ENCODE measurements around the gene ISG15.
A peak's percentile ranks its signal among the peaks of the same experiment; 100 is the strongest.
"Not testable (repeated sequence)": the region's sequence is repeated elsewhere in the genome, so short reads cannot be mapped to it uniquely, and the experiment has no call there.

The ISG15 gene

GRCh38 chr1:1000357-1001056 lies 12.8 kb upstream of the ISG15 start:
- in situ Hi-C loops (cut with HindIII; ENCODE audit: low pct_unique_long_range_greater_than_20kb, low sequenced_read_pairs) = no loop called here
- 0 out of 2 replicates have a peak, but pooled peaks have one; percentile 18 for TF ChIP-seq JUND (IDR thresholded peaks at IDR 0.05; ENCODE audit: low read depth)
- DNase-seq (ENCODE audit: low read depth in 1 of 2, low spot score in 1 of 2) = peak; percentile 81 to 88

GRCh38 chr1:1001057-1001783 lies 12.1 kb upstream of the ISG15 start:
- no peak for DNase-seq (ENCODE audit: low read depth in 1 of 2, low spot score in 1 of 2)
- in situ Hi-C loops (cut with HindIII; ENCODE audit: low pct_unique_long_range_greater_than_20kb, low sequenced_read_pairs) = no loop called here
- no peak for TF ChIP-seq JUND (IDR thresholded peaks at IDR 0.05; ENCODE audit: low read depth)

- DNase-seq (ENCODE audit: low read depth in 1 of 2, low spot score in 1 of 2) = no peak
- in situ Hi-C loops (cut with HindIII; ENCODE audit: low pct_unique_long_range_greater_than_20kb, low sequenced_read_pairs) = no loop called here
These were observed 9.5 kb upstream of the ISG15 start for GRCh38 chr1:1003618-1004419.

GRCh38 chr1:1004420-1004779 lies 8.9 kb upstream of the ISG15 start:
- TF ChIP-seq JUND (IDR thresholded peaks at IDR 0.05; ENCODE audit: low read depth) = no peak
- no peak for DNase-seq (ENCODE audit: low read depth in 1 of 2, low spot score in 1 of 2)
- in situ Hi-C loops (cut with HindIII; ENCODE audit: low pct_unique_long_range_greater_than_20kb, low sequenced_read_pairs) = no loop called here

More at GRCh38 chr1:1003618-1004419, 9.5 kb upstream of the ISG15 start:
- TF ChIP-seq JUND (IDR thresholded peaks at IDR 0.05; ENCODE audit: low read depth) = no peak

GRCh38 chr1:1004780-1005697 lies 8.3 kb upstream of the ISG15 start:
- in situ Hi-C loops (cut with HindIII; ENCODE audit: low pct_unique_long_range_greater_than_20kb, low sequenced_read_pairs) = no loop called here
- no peak for DNase-seq (ENCODE audit: low read depth in 1 of 2, low spot score in 1 of 2)

GRCh38 chr1:1005774-1006304 lies 7.5 kb upstream of the ISG15 start:
- no peak for DNase-seq (ENCODE audit: low read depth in 1 of 2, low spot score in 1 of 2)
- in situ Hi-C loops (cut with HindIII; ENCODE audit: low pct_unique_long_range_greater_than_20kb, low sequenced_read_pairs) = no loop called here
- TF ChIP-seq JUND (IDR thresholded peaks at IDR 0.05; ENCODE audit: low read depth) = no peak

More at GRCh38 chr1:1004780-1005697, 8.3 kb upstream of the ISG15 start:
- no peak for TF ChIP-seq JUND (IDR thresholded peaks at IDR 0.05; ENCODE audit: low read depth)

GRCh38 chr1:1006305-1007159 lies 6.8 kb upstream of the ISG15 start:
- in situ Hi-C loops (cut with HindIII; ENCODE audit: low pct_unique_long_range_greater_than_20kb, low sequenced_read_pairs) = no loop called here

GRCh38 chr1:1010131-1010530 lies 3.2 kb upstream of the ISG15 start:
- in situ Hi-C loops (cut with HindIII; ENCODE audit: low pct_unique_long_range_greater_than_20kb, low sequenced_read_pairs); DNase-seq (ENCODE audit: low read depth in 1 of 2, low spot score in 1 of 2): not testable (repeated sequence)

More at GRCh38 chr1:1006305-1007159, 6.8 kb upstream of the ISG15 start:
- no peak for DNase-seq (ENCODE audit: low read depth in 1 of 2, low spot score in 1 of 2)
- no peak for TF ChIP-seq JUND (IDR thresholded peaks at IDR 0.05; ENCODE audit: low read depth)

- TF ChIP-seq JUND (IDR thresholded peaks at IDR 0.05; ENCODE audit: low read depth) = no peak
- in situ Hi-C loops (cut with HindIII; ENCODE audit: low pct_unique_long_range_greater_than_20kb, low sequenced_read_pairs) = no loop called here
- no peak for DNase-seq (ENCODE audit: low read depth in 1 of 2, low spot score in 1 of 2)
These were observed 1.8 kb upstream of the ISG15 start for GRCh38 chr1:1011396-1011949.

GRCh38 chr1:1012736-1013104 lies 577 bp upstream of the ISG15 start:
- DNase-seq (ENCODE audit: low read depth in 1 of 2, low spot score in 1 of 2); in situ Hi-C loops (cut with HindIII; ENCODE audit: low pct_unique_long_range_greater_than_20kb, low sequenced_read_pairs): not testable (repeated sequence)

Data from T47D (cell line).